Measurements from ENCODE around the gene HDAC7.

The HDAC7 gene

DNA sequence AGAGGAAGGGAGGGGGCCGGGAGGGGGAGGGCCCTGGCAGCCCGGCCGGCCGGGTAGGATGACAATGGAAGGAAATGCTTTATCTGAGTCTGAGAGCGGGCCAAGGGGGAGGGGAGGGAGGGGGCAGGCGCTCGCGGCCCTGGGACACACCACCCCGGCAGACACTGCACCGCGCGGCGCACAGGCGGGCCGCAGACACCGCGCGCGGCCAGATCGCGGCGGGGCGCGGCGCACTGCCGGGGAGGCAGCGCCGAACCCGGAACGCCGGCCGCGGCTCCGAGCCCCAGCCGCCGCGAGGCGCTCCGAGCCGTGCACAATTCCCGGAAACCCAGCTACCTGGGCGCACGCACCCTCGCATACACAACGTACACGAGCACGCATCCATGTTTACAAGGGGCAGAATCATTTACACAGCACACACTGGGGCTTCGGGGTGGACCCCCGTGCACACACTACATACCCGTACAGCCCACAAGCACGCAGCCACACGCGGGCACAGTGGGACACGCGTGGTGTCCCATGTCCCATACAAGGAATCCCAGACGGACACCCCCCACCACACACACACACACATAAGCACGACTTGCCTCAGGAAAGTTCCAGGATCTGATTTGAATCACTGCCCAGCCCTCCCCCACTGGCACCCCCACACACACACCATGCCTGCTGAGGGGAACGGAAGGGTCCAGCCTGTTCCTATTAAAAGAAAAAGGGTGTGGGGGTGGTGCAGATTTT is at the start of gene HDAC7:
Gene HDAC7, minus strand, starts transcription at position 8 of the 735 bp plus-strand sequence. CDS start 118 bp downstream, outside the sequence.
- TF ChIP-seq GATA2 (IDR thresholded peaks at IDR 0.05; ENCODE audit: low read depth, low read length): peak; percentile 67
- no peak for TF ChIP-seq GATA3 (IDR thresholded peaks at IDR 0.05; ENCODE audit: low read depth, low read length)

- no peak for TF ChIP-seq GATA2 (IDR thresholded peaks at IDR 0.05; ENCODE audit: low read depth, low read length)
- no peak for TF ChIP-seq GATA3 (IDR thresholded peaks at IDR 0.05; ENCODE audit: low read depth, low read length)
Observed at GRCh38 chr12:47868552-47869031, 48.9 kb upstream of the HDAC7 start.

GRCh38 chr12:47868041-47868440 is 48.3 kb upstream of the HDAC7 start:
- TF ChIP-seq GATA2 (IDR thresholded peaks at IDR 0.05; ENCODE audit: low read depth, low read length): no peak
- no peak for TF ChIP-seq GATA3 (IDR thresholded peaks at IDR 0.05; ENCODE audit: low read depth, low read length)

DNA sequence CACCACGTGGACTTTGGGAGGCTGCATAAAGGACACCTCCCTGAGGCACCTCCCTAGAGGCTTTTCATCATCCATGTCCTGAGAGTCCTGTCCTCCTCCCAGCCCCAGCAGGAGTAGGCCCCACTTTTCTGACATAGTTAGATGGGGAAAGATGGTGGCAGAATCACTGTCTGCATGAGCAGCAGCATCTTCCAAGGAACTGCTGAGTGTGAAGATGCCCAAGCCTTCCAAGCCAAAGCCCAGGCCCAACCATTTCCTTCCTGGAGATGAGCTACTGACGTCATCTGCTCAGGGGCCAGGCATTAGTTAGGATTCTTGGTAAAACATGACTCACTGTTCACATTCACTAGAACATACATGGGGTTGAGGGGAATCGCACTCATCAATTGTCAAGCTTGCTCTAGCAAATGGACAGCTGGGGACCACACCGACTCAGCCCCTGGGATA is 47.8 kb upstream of the HDAC7 start:
- TF ChIP-seq GATA2 (IDR thresholded peaks at IDR 0.05; ENCODE audit: low read depth, low read length) (no peak), GATA3 (IDR thresholded peaks at IDR 0.05; ENCODE audit: low read depth, low read length) (no peak)

GRCh38 chr12:47864646-47865235 is 45.0 kb upstream of the HDAC7 start:
- TF ChIP-seq GATA2 (IDR thresholded peaks at IDR 0.05; ENCODE audit: low read depth, low read length): no peak
- no peak for TF ChIP-seq GATA3 (IDR thresholded peaks at IDR 0.05; ENCODE audit: low read depth, low read length)

DNA sequence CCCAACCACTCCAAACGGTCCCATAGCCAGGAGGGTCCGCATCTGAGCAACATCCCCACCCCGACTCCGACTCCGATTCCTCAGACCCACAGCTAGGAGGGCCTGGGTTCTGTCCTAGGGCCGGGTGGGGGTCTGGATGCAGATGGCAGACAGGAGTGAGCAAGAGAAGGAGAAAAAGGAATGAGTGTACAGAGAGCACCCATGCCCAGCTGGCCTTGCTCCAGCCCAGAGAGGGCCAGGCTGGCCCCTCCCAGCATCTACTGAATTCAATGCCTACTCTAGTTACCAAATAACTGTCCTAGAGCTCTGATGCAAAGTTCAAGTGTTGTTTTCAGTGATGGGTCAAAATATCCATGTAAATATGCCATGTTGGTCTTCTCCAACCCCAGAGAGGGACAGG is 44.3 kb upstream of the HDAC7 start:
- TF ChIP-seq GATA2 (IDR thresholded peaks at IDR 0.05; ENCODE audit: low read depth, low read length) (no peak), GATA3 (IDR thresholded peaks at IDR 0.05; ENCODE audit: low read depth, low read length) (no peak)

DNA sequence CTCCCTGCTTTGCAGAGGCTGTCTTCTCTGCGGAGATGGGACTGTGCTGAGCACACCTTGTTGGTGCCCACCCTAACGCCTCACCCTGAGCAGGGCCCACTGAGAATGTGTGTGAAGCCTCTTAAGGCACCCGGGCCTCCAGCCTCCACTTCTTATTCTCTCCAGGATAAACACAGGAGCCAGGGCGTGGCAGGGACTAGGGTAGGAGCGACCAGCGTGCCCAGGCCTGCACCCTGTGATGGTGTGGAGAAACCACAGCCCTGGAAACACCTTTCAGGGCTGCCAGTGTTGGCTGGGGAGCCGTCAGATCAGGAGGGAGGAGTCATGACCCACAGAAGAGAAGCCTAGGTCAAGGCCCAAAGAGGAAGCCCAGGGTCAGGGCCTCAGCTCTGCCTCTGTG is 43.8 kb upstream of the HDAC7 start:
- TF ChIP-seq GATA2 (IDR thresholded peaks at IDR 0.05; ENCODE audit: low read depth, low read length) (no peak), GATA3 (IDR thresholded peaks at IDR 0.05; ENCODE audit: low read depth, low read length) (no peak)

- TF ChIP-seq GATA3 (IDR thresholded peaks at IDR 0.05; ENCODE audit: low read depth, low read length) (no peak), GATA2 (IDR thresholded peaks at IDR 0.05; ENCODE audit: low read depth, low read length) (no peak)
Observed at GRCh38 chr12:47862881-47863280, 43.2 kb upstream of the HDAC7 start.

GRCh38 chr12:47862167-47862750 is 42.6 kb upstream of the HDAC7 start:
- TF ChIP-seq GATA2 (IDR thresholded peaks at IDR 0.05; ENCODE audit: low read depth, low read length) (no peak), GATA3 (IDR thresholded peaks at IDR 0.05; ENCODE audit: low read depth, low read length) (no peak)

GRCh38 chr12:47860873-47861272 is 41.2 kb upstream of the HDAC7 start:
- TF ChIP-seq GATA2 (IDR thresholded peaks at IDR 0.05; ENCODE audit: low read depth, low read length) (no peak), GATA3 (IDR thresholded peaks at IDR 0.05; ENCODE audit: low read depth, low read length) (no peak)

DNA sequence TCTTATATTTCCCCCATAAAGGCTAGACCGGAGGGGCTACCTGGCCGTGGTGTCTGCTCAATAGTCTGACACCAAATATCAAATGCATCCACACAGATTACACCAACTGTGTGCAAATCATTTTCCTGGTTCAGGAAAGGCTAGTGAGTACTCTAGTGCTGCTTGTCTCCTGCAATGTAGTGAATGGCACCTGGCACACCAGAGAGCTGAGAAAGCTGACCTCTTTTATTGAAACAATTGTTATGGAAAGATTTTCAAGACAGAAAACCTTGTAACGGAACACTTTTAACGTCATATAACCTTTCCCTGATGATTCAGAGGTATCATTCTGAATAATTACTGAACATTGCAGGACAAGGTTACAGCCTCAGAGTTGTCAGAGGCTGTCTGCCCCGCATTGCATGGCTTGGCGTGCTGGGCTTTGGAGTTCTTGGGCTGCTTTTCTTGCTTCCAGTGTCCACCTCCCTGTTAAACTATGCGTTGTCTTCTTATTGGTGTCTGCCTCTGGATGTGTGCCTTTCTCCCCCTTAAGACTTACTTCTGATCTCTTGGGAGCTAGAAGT is 40.7 kb upstream of the HDAC7 start:
- TF ChIP-seq GATA2 (IDR thresholded peaks at IDR 0.05; ENCODE audit: low read depth, low read length): no peak
- no peak for TF ChIP-seq GATA3 (IDR thresholded peaks at IDR 0.05; ENCODE audit: low read depth, low read length)

DNA sequence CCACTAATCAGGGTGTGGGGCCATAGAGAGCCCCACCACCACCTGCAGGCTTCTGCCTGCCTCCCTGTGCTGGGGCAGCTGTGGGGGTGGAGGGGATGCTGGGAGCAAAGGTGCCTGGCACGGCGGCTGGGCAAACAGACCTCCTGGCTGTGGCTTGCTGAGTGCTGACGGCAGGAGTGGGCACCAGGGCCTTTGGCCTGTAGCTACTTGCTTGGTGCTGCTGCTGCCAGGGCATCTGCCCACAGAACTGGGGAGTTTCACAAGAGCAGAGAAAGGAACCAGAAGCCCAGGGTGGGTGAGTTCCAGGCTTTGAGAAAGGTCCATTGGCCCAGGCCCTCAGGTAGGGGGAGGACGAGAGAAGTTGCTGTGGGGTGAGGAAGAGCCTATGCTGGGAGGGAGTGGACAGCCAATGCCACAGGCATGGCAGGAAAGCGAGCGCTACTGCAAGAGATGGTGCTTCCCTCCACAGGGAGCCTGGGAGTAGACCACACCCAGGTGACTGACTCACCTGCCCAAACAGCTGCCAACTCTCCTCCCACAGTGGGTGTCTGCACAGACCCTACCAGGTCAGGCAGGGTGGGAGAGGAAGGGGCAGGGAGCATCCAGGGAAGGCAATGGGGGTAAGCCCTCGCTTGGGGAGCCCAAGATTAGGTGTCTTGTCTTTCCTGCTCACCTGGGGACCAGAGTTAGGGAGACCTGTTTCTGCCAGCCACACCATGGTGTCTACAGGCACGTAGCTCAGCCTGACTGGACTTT is 39.0 kb upstream of the HDAC7 start:
- TF ChIP-seq GATA3 (IDR thresholded peaks at IDR 0.05; ENCODE audit: low read depth, low read length) (no peak), GATA2 (IDR thresholded peaks at IDR 0.05; ENCODE audit: low read depth, low read length) (no peak)

DNA sequence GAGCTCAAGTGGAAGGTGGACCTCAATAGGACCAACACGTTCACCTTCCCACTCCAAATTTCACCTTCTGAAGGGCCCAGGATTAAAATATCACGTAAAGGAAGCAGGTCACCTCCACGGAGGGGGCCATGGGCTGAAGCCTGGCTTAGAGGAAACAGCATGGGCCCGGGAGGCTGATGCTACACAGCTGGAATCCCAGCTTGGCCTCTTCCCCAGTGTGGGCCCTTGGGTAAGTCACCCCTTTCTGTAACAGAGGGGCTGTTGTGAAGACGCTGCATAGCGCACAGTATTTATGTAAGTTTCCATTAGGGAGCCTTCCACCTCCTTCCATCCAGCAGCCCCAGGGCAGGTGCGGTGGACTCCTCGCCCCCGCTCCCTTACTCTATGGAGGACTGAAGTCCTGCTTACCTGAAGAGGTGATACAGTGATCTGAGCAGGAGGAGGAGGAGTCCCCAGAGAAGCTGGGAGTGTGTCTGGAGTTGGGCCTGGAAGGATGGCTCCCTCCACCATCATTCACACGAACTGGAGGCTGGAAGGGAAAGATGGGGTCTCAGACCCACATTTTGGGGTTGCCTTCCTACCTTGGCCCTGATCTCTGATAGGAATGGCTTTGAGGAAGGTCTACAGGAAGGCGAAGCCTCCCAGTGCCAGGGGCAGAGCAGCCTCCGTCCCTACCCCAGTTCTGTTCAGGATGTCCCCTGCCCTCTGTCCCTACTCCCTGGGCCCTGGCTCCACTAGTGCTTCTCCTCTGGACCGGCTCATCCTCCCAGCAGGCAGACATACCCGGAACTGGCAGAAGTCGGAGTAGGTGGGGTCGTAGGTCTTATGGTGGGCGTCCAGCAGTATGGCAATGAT is 37.2 kb upstream of the HDAC7 start:
- no peak for TF ChIP-seq GATA2 (IDR thresholded peaks at IDR 0.05; ENCODE audit: low read depth, low read length)
- TF ChIP-seq GATA3 (IDR thresholded peaks at IDR 0.05; ENCODE audit: low read depth, low read length): no peak
